ENCODE measurements around the gene TUBB4A. TPM values are rescaled to one million over a fixed set of nuclear protein-coding genes. Genes with fewer than 3 reads are reported as not detected.
A peak's percentile ranks its signal among the peaks of the same experiment; 100 is the strongest.
"Not testable (repeated sequence)": the region's sequence is repeated elsewhere in the genome, so short reads cannot be mapped to it uniquely, and the experiment has no call there.

Gene TUBB4A
- total RNA-seq, 1 donor from 2014 or later: 1.2 TPM

- intact Hi-C loops (cut with DNase I): no loop called here
- Histone ChIP-seq H3K36me3 (no peaks in the 10 kb centered on the region), H3K4me3 (no peak overlapping the region), H3K9me3 (no peaks in the 10 kb centered on the region), H3K27me3 (ENCODE audit: low read depth) (no peaks in the 10 kb centered on the region), H3K27ac (no peak overlapping the region), H3K4me1 (peaks cover 8% of the 10 kb centered on the region)
- ATAC-seq (no peak), DNase-seq (no peak)
- TF ChIP-seq, protein P1, sequence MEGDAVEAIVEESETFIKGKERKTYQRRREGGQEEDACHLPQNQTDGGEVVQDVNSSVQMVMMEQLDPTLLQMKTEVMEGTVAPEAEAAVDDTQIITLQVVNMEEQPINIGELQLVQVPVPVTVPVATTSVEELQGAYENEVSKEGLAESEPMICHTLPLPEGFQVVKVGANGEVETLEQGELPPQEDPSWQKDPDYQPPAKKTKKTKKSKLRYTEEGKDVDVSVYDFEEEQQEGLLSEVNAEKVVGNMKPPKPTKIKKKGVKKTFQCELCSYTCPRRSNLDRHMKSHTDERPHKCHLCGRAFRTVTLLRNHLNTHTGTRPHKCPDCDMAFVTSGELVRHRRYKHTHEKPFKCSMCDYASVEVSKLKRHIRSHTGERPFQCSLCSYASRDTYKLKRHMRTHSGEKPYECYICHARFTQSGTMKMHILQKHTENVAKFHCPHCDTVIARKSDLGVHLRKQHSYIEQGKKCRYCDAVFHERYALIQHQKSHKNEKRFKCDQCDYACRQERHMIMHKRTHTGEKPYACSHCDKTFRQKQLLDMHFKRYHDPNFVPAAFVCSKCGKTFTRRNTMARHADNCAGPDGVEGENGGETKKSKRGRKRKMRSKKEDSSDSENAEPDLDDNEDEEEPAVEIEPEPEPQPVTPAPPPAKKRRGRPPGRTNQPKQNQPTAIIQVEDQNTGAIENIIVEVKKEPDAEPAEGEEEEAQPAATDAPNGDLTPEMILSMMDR (IDR thresholded peaks at IDR 0.05): no peak
Observed at GRCh38 chr19:6514926-6515544, 12.9 kb upstream of the TUBB4A start.

DNA sequence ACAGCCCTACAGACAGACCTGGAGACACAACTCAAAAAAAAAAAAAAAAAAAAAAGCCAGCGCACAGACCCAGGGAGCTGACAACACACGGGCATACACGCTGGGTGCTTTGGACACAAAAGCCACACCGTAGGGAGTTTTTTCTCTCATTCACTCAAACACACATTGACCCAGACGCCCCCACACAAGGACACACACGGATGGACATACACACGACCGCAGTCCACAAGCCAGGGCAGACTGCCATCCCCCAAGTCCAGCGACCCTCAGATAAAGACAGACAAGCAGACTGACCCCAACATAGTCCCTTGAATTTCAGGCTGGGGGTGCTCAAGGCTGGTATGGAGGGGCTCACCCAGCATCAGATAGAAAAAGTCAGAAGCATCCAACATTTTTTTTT, 12.0 kb upstream of the TUBB4A start:
- no peaks in the 10 kb centered on the region for H3K9me3 ChIP-seq
- no peaks in the 10 kb centered on the region for H3K27me3 ChIP-seq (ENCODE audit: low read depth)
- DNase-seq (no peak), ATAC-seq (no peak)
- H3K36me3 ChIP-seq: no peaks in the 10 kb centered on the region
- H3K4me3 ChIP-seq: no peak overlapping the region
- H3K4me1 ChIP-seq: peaks cover 15% of the 10 kb centered on the region
- H3K27ac ChIP-seq: no peak overlapping the region
- intact Hi-C loops (cut with DNase I): no loop called here
- TF ChIP-seq, protein P1 (IDR thresholded peaks at IDR 0.05): no peak

GRCh38 chr19:6510618-6511017, 8.5 kb upstream of the TUBB4A start:
- H3K4me3 ChIP-seq: no peak overlapping the region
- intact Hi-C loops (cut with DNase I): no loop called here
- no peaks in the 10 kb centered on the region for H3K36me3 ChIP-seq
- TF ChIP-seq, protein P1 (IDR thresholded peaks at IDR 0.05): no peak
- no peaks in the 10 kb centered on the region for H3K9me3 ChIP-seq
- DNase-seq (no peak), ATAC-seq (no peak)
- no peak overlapping the region for H3K27ac ChIP-seq
- H3K27me3 ChIP-seq (ENCODE audit: low read depth): no peaks in the 10 kb centered on the region
- peaks cover 8% of the 10 kb centered on the region for H3K4me1 ChIP-seq

- intact Hi-C loops (cut with DNase I): no loop called here
- Histone ChIP-seq H3K36me3 (no peaks in the 10 kb centered on the region), H3K4me1 (peaks cover 8% of the 10 kb centered on the region), H3K27me3 (ENCODE audit: low read depth) (no peaks in the 10 kb centered on the region), H3K4me3 (no peak overlapping the region), H3K27ac (peak overlapping the region; percentile 38), H3K9me3 (no peaks in the 10 kb centered on the region)
- DNase-seq (peak; percentile 60), ATAC-seq (peak; percentile 70 to 77)
- TF ChIP-seq, protein P1 (IDR thresholded peaks at IDR 0.05): no peak
Observed at GRCh38 chr19:6509118-6509971, 7.2 kb upstream of the TUBB4A start.

DNA sequence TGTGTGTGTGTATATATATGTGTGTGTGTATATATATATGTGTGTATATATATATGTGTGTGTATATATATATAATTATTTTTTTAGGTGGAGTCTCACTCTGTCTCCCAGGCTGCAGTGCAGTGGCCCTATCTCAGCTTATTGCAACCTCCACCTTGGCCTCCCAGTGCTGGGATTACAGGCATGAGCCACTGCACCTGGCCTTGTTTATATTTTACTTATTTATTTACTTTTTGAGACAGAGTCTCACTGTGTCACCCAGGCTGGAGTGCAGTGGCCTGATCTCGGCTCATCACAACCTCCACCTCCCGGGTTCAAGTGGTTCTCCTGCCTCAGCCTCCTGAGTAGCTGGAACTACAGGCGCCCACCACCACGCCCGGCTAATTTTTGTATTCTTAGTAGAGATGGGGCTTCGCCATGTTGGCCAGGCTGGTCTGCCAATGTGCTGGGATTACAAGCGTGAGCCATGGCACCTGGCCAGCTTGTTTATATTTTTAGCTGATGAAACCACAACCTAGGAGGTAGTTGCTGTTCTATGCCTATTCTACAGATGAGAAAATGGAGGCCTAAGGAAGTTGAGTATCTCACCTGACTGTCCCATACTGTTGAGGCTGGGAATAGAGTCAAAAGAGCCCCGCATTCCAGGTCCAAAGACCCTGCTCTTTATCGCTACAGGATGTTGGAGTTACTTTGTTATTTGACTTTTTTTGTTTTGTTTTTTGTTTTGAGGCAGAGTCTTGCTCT, 6.1 kb upstream of the TUBB4A start:
- DNase-seq; H3K27me3 ChIP-seq (ENCODE audit: low read depth); ATAC-seq; H3K36me3 ChIP-seq; H3K4me1 ChIP-seq; H3K27ac ChIP-seq; intact Hi-C loops (cut with DNase I); H3K4me3 ChIP-seq; H3K9me3 ChIP-seq: not testable (repeated sequence)

All from lower lobe of right lung (tissue), 2 donors.